Adrenal gland (tissue), 5 donors: ENCODE measurements around the gene NYAP2.

Source experiments
- CTCF ChIP-seq, 6 experiments: fragments of 450-650 bp in 4 of 6; fragments of 200-600 bp in 2 of 6; sonication (generic) in 1 of 6; IDR thresholded peaks; 1 replicate in 5 of 6; 2 replicates in 1 of 6; pipeline versions ENCODE4 v1.5.1 to v1.8.0; 2016 to 2021; ENCODE audit warnings: antibody characterized with exemption in 6 of 6, mild to moderate bottlenecking in 2 of 6, moderate library complexity in 1 of 6
- POLR2A ChIP-seq, 2 donors: fragments of 450-650 bp; IDR thresholded peaks; one replicate each; pipeline ENCODE4 v1.6.1; 2017; ENCODE audit warnings: antibody characterized with exemption in 2 of 2, mild to moderate bottlenecking in 2 of 2, moderate library complexity in 1 of 2
- donor health status: DM: no; HTN: no; CAD: no.

GRCh38 chr2:225598426-225598825 lies 198.9 kb downstream of the NYAP2 start:
- no peak for TF ChIP-seq CTCF (IDR thresholded peaks at IDR 0.05)
- no peak for TF ChIP-seq POLR2A (IDR thresholded peaks at IDR 0.05)
